H1 (cell line): Measurements from ENCODE around the gene PCDHB14. TPM values are rescaled to one million over a fixed set of nuclear protein-coding genes. Genes with fewer than 3 reads are reported as not detected.
"Not testable (repeated sequence)": the region's sequence is repeated elsewhere in the genome, so short reads cannot be mapped to it uniquely, and the experiment has no call there.

Experiments
- CTCF ChIA-PET: fragments of 300-600 bp; sonication (Branson Sonifier 250); formaldehyde crosslinking; loops from one replicate; lab custom pipeline; 2021; ENCODE audit not compliant: partially characterized antibody; lab: Charles Lee
- POLR2A ChIA-PET: fragments of 300-600 bp; sonication (Branson Sonifier 250); formaldehyde crosslinking; loops from one replicate; lab custom pipeline; 2021; ENCODE audit warnings: inconsistent platforms; ENCODE audit not compliant: partially characterized antibody; lab: Charles Lee
- DNase-seq, 2 experiments: peaks; one replicate each; pipeline versions ENCODE4 v3.0.0 to v3.0.0-alpha.2; 2010 to 2022; ENCODE audit warnings: low spot score in 2 of 2, low read depth in 1 of 2, mixed read lengths in 1 of 2
- FAIRE-seq: peaks from 2 replicates; lab custom pipeline; 2011; peaks lifted over from hg19 to GRCh38; lab: Jason Lieb, UNC
- H2AFZ ChIP-seq: 2 replicates; pipeline ENCODE4 v1.8.1; 2012; ENCODE audit warnings: low read length, inconsistent platforms
- H2AK5ac ChIP-seq: 2 replicates; pipeline ENCODE4 v1.6.1; 2013; ENCODE audit warnings: low read depth, low read length
- H2BK120ac ChIP-seq: replicated peaks from 2 replicates; pipeline ENCODE3; 2013; ENCODE audit warnings: low read depth, low read length, inconsistent platforms
- H2BK12ac ChIP-seq: 2 replicates; pipeline ENCODE4 v1.6.1; 2013; ENCODE audit warnings: low read depth, low read length
- H2BK15ac ChIP-seq: 2 replicates; pipeline ENCODE4 v1.6.1; 2013; ENCODE audit warnings: low read length
- H2BK20ac ChIP-seq: 2 replicates; pipeline ENCODE4 v1.6.1; 2013; ENCODE audit warnings: low read length
- H2BK5ac ChIP-seq: 2 replicates; pipeline ENCODE4 v1.6.1; 2013; ENCODE audit warnings: low read depth, low read length
- H3K14ac ChIP-seq: 2 replicates; pipeline ENCODE4 v1.6.1; 2013; ENCODE audit warnings: inconsistent platforms; ENCODE audit not compliant: insufficient read length
- H3K18ac ChIP-seq: 2 replicates; pipeline ENCODE4 v1.6.1; 2013; ENCODE audit warnings: low read length; ENCODE audit errors: extremely low read depth
- H3K23ac ChIP-seq: 2 replicates; pipeline ENCODE4 v1.6.1; 2013; ENCODE audit warnings: inconsistent platforms; ENCODE audit not compliant: insufficient read length
- H3K23me2 ChIP-seq: 2 replicates; pipeline ENCODE4 v1.6.1; 2013; ENCODE audit warnings: low read depth, low read length
- H3K27ac ChIP-seq: 2 replicates; pipeline ENCODE4 v1.6.1; 2011; ENCODE audit warnings: low read depth, low read length, inconsistent platforms
- H3K27me3 ChIP-seq, 4 experiments: replicated peaks in 1 of 4; 1 replicate in 1 of 4; 2 replicates in 3 of 4; pipeline versions ENCODE4 v1.6.1 to v1.8.1; 2011 to 2013; ENCODE audit warnings: low read length in 3 of 4, mild to moderate bottlenecking in 3 of 4, inconsistent platforms in 2 of 4, mixed read lengths in 2 of 4, moderate library complexity in 1 of 4; ENCODE audit not compliant: control insufficient read depth in 3 of 4, insufficient read depth in 3 of 4; ENCODE audit errors: extremely low read depth in 1 of 4
- H3K36me3 ChIP-seq, 4 experiments: 2 replicates each; pipeline versions ENCODE4 v1.6.1 to v1.8.1; 2011 to 2013; ENCODE audit warnings: mild to moderate bottlenecking in 4 of 4, low read length in 3 of 4, moderate library complexity in 2 of 4, control low read depth in 1 of 4, inconsistent platforms in 1 of 4; ENCODE audit not compliant: insufficient read depth in 4 of 4, control insufficient read depth in 2 of 4
- H3K4ac ChIP-seq: replicated peaks from 2 replicates; pipeline ENCODE3; 2013; ENCODE audit warnings: low read length, low read depth, mixed read lengths, inconsistent platforms; ENCODE audit not compliant: insufficient read length
- H3K4me1 ChIP-seq, 4 experiments: replicated peaks in 1 of 4; 1 replicate in 1 of 4; 2 replicates in 3 of 4; pipeline versions ENCODE4 v1.6.1 to v1.8.1; 2011 to 2013; ENCODE audit warnings: low read length in 3 of 4, inconsistent platforms in 2 of 4, mixed read lengths in 1 of 4; ENCODE audit not compliant: insufficient read depth in 4 of 4, control insufficient read depth in 3 of 4
- H3K4me2 ChIP-seq, 2 experiments: 2 replicates each; pipeline versions ENCODE4 v1.6.1 to v1.8.1; 2011 to 2013; ENCODE audit warnings: low read depth in 2 of 2, low read length in 2 of 2, control low read depth in 1 of 2, inconsistent platforms in 1 of 2, mild to moderate bottlenecking in 1 of 2; ENCODE audit not compliant: insufficient read depth in 1 of 2
- H3K4me3 ChIP-seq, 4 experiments: fragments of 200-600, 300-600 bp in 1 of 4; sonication (generic), shearing (Covaris generic), sonication (Bioruptor Twin) in 1 of 4; 2 replicates each; pipeline versions ENCODE4 v1.5.1 to v1.8.1; 2011 to 2016; ENCODE audit warnings: low read length in 4 of 4, low read depth in 3 of 4, control low read depth in 2 of 4, inconsistent platforms in 2 of 4, mild to moderate bottlenecking in 2 of 4, mixed read lengths in 1 of 4, moderate library complexity in 1 of 4; ENCODE audit not compliant: insufficient read depth in 2 of 4; ENCODE audit errors: extremely low read depth in 1 of 4
- H3K56ac ChIP-seq: replicated peaks from 2 replicates; pipeline ENCODE3; 2013; ENCODE audit warnings: low read depth, mild to moderate bottlenecking, mixed read lengths, low read length, inconsistent platforms; ENCODE audit not compliant: insufficient read length
- H3K79me1 ChIP-seq: 2 replicates; pipeline ENCODE4 v1.6.1; 2013; ENCODE audit warnings: low read depth, low read length, control low read depth
- H3K79me2 ChIP-seq, 2 experiments: 2 replicates each; pipeline versions ENCODE4 v1.6.1 to v1.8.1; 2012 to 2013; ENCODE audit warnings: low read length in 2 of 2, mild to moderate bottlenecking in 2 of 2, inconsistent platforms in 1 of 2; ENCODE audit not compliant: insufficient read depth in 2 of 2, control insufficient read depth in 1 of 2
- H3K9ac ChIP-seq, 4 experiments: replicated peaks in 1 of 4; 1 replicate in 1 of 4; 2 replicates in 3 of 4; pipeline versions ENCODE4 v1.6.1 to v1.8.1; 2011 to 2013; ENCODE audit warnings: low read depth in 3 of 4, low read length in 3 of 4, control low read depth in 2 of 4, mild to moderate bottlenecking in 2 of 4, moderate library complexity in 2 of 4, inconsistent platforms in 1 of 4; ENCODE audit errors: extremely low read depth in 1 of 4
- H3K9me3 ChIP-seq, 2 experiments: 2 replicates each; pipeline versions ENCODE4 v1.6.1 to v1.8.1; 2012 to 2013; ENCODE audit warnings: mild to moderate bottlenecking in 2 of 2, moderate library complexity in 2 of 2, control low read depth in 1 of 2, inconsistent platforms in 1 of 2, low read depth in 1 of 2, low read length in 1 of 2, mixed read lengths in 1 of 2; ENCODE audit not compliant: insufficient read depth in 2 of 2
- H4K20me1 ChIP-seq, 2 experiments: replicated peaks in 1 of 2; 2 replicates each; pipeline versions ENCODE3 to v1.8.1; 2011 to 2013; ENCODE audit warnings: inconsistent platforms in 2 of 2, low read length in 2 of 2, mild to moderate bottlenecking in 1 of 2; ENCODE audit not compliant: insufficient read depth in 2 of 2, control insufficient read depth in 1 of 2
- H4K5ac ChIP-seq: 2 replicates; pipeline ENCODE4 v1.6.1; 2013; ENCODE audit warnings: low read length, low read depth, mixed read lengths, inconsistent platforms; ENCODE audit not compliant: insufficient read length
- H4K8ac ChIP-seq: 2 replicates; pipeline ENCODE4 v1.8.0; 2013; ENCODE audit warnings: mild to moderate bottlenecking, moderate library complexity, low read length, inconsistent platforms; ENCODE audit not compliant: insufficient read depth; ENCODE audit errors: extremely low read depth
- H4K91ac ChIP-seq: replicated peaks from 2 replicates; pipeline ENCODE3; 2013; ENCODE audit warnings: low read length, mixed read lengths, inconsistent platforms; ENCODE audit not compliant: insufficient read length
- WGBS, 2 experiments: shearing (Covaris generic) in 1 of 2; methylation state at CpG; one replicate each; pipeline versions ENCODE4 v1.1.6 to v1.1.7; 2013 to 2015; ENCODE audit warnings: low lambda C conversion rate in 2 of 2, mixed read lengths in 2 of 2, inconsistent platforms in 1 of 2, low coverage in 1 of 2, missing lambda C conversion rate in 1 of 2; ENCODE audit not compliant: insufficient replicate concordance in 2 of 2, insufficient coverage in 1 of 2, insufficient read length in 1 of 2; ENCODE audit errors: extremely low coverage in 1 of 2, missing lambda C conversion rate in 1 of 2; 5-methylcytosine and 5-hydroxymethylcytosine counted together
- polyA plus RNA-seq, 7 experiments: library from polyadenylated mRNA; depleted of rRNA in 3 of 7; stranded (reverse) in 5 of 7; unstranded in 2 of 7; fragments of >200 nt in 5 of 7; fragments of 200-250 nt in 2 of 7; gene quantifications; 1 replicate in 5 of 7; 2 replicates in 1 of 7; 4 replicates in 1 of 7; pipeline versions ENCODE4 v1.2.1 to v1.2.3, GENCODE V29; 2011 to 2013; ENCODE audit warnings: missing spikeins in 2 of 7, mixed read lengths in 2 of 7
- total RNA-seq: library from RNA; stranded (reverse); fragmentation: NEBNext Ultra II Directional; extraction: Animal tissue kit (Norgen Biotek cat#: 25700); gene quantifications from 2 replicates; pipeline ENCODE4 v1.2.1, GENCODE V29; 2021

The PCDHB14 gene
- total and polyA plus RNA-seq, 2 of the 8 experiments (the other 6 are each of a cell fraction or from before 2014, with no cell fraction given), result 2.7 TPM

DNA sequence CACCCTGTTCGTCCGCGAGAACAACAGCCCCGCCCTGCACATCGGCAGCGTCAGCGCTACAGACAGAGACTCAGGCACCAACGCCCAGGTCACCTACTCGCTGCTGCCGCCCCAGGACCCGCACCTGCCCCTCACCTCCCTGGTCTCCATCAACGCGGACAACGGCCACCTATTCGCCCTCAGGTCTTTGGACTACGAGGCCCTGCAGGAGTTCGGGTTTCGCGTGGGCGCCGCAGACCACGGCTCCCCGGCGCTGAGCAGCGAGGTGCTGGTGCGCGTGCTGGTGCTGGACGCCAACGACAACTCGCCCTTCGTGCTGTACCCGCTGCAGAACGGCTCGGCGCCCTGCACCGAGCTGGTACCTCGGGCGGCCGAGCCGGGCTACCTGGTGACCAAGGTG lies 12.8 kb downstream of the PCDHB14 start:
- H3K4me3 ChIP-seq, H3K4me2 ChIP-seq, H3K23me2 ChIP-seq, H2AFZ ChIP-seq, H2BK15ac ChIP-seq, H4K8ac ChIP-seq, H4K20me1 ChIP-seq, H4K5ac ChIP-seq, FAIRE-seq, H2BK12ac ChIP-seq, H2BK20ac ChIP-seq, H3K14ac ChIP-seq, DNase-seq, H3K79me1 ChIP-seq, POLR2A ChIA-PET, H3K4me1 ChIP-seq, H2BK120ac ChIP-seq, H4K91ac ChIP-seq, H3K23ac ChIP-seq, H2AK5ac ChIP-seq, H3K56ac ChIP-seq, H3K18ac ChIP-seq, H3K4ac ChIP-seq, H3K27me3 ChIP-seq, H3K27ac ChIP-seq, H3K9ac ChIP-seq, H3K79me2 ChIP-seq, H3K36me3 ChIP-seq, H2BK5ac ChIP-seq: not testable (repeated sequence)
- peaks cover 16 to 25% of the 10 kb centered on the region in 2 experiments for H3K9me3 ChIP-seq
- CTCF ChIA-PET, result interaction anchor here (0.6 kb wide), 1 partner anchor 85 kb away, joined by 3 read pairs; the partner anchor contains the start of gene TAF7
- 89% methylated on average over 34 of the region's 40 CpGs; no CpG with 5 or more reads in 1 of the 2 experiments for WGBS, 2 experiments
